ENCODE results near the gene PRKRIP1.

DNA sequence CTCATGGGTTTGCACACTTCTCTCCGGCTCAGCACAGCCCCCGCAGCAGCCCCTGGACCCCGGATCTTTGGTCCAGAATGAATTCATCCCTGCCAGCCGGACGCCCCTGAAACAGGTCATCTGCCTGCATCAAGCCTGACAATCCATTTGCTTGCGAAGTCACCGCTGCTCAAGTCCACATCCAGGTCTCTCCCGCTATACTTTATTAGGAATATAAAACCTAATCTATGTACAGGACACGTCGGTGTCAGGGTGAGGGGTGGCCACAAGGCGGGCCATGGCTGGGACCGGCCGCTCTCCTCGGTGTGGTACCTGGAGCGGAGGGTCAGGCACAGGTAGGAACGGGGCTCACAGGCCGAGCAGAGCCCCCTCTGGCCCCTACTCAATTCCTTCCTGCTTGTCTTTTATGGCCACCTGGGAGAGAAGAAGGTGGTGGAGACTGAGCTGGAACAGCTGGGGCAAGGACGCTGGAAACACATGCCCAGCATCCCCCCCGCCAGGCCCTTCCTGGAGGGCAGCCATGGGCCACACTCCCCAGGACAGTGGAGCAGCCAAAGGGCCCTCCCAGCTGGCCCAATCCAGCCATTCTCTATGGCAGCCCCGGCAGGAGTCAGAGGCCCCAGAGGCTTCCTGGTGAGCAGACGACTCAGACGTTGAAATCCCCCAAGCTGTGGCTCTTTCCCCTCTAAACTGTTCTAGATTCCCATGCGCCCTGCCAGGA is 77.3 kb downstream of the PRKRIP1 start:
- TF ChIP-seq, protein P1, sequence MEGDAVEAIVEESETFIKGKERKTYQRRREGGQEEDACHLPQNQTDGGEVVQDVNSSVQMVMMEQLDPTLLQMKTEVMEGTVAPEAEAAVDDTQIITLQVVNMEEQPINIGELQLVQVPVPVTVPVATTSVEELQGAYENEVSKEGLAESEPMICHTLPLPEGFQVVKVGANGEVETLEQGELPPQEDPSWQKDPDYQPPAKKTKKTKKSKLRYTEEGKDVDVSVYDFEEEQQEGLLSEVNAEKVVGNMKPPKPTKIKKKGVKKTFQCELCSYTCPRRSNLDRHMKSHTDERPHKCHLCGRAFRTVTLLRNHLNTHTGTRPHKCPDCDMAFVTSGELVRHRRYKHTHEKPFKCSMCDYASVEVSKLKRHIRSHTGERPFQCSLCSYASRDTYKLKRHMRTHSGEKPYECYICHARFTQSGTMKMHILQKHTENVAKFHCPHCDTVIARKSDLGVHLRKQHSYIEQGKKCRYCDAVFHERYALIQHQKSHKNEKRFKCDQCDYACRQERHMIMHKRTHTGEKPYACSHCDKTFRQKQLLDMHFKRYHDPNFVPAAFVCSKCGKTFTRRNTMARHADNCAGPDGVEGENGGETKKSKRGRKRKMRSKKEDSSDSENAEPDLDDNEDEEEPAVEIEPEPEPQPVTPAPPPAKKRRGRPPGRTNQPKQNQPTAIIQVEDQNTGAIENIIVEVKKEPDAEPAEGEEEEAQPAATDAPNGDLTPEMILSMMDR (IDR thresholded peaks at IDR 0.05): no peak
- no peak for TF ChIP-seq POLR2A (IDR thresholded peaks at IDR 0.05)
- TF ChIP-seq EP300 (IDR thresholded peaks at IDR 0.05): no peak
